Endothelial cell of umbilical vein (primary cell): ENCODE measurements around the gene CDCA5. TPM values are rescaled to one million over a fixed set of nuclear protein-coding genes. Genes with fewer than 3 reads are reported as not detected.

Experiments
- BruUV-seq: library from RNA; stranded (reverse); fragments of 400-500 nt; replicated peaks from 2 replicates; lab custom pipeline; 2021; lab: Mats Ljungman, UMichigan
- CTCF ChIA-PET: fragments of 300-600, 350-600 bp; sonication (Branson Sonifier 250); formaldehyde crosslinking; loops from one replicate; lab custom pipeline; 2021; ENCODE audit warnings: antibody characterized with exemption, inconsistent platforms; lab: Charles Lee
- POLR2A ChIA-PET: fragments of 300-600, 350-600 bp; sonication (Branson Sonifier 250); formaldehyde crosslinking; loops from one replicate; lab custom pipeline; 2021; ENCODE audit warnings: antibody characterized with exemption, inconsistent platforms; lab: Charles Lee
- DNase-seq: peaks from one replicate; pipeline ENCODE4 v3.0.0-alpha.2; 2011; ENCODE audit warnings: low read depth, low spot score
- FAIRE-seq: peaks from 2 replicates; lab custom pipeline; 2011; peaks lifted over from hg19 to GRCh38; lab: Jason Lieb, UNC
- H2AFZ ChIP-seq: 2 replicates; pipeline ENCODE4 v1.6.0; 2012; ENCODE audit warnings: low read depth, low read length, control low read depth, inconsistent platforms
- H3K27ac ChIP-seq: 2 replicates; pipeline ENCODE4 v1.5.1; 2011; ENCODE audit warnings: low read depth, mild to moderate bottlenecking, control low read depth, low read length, moderate library complexity; ENCODE audit not compliant: insufficient read depth
- H3K27me3 ChIP-seq, 2 experiments: 2 replicates each; pipeline versions ENCODE4 v1.6.0 to v1.6.1; 2011; ENCODE audit warnings: low read length in 2 of 2, mixed read lengths in 1 of 2; ENCODE audit not compliant: control insufficient read depth in 2 of 2, insufficient read depth in 2 of 2
- H3K36me3 ChIP-seq, 2 experiments: 2 replicates in 1 of 2; 3 replicates in 1 of 2; pipeline ENCODE4 v1.5.1; 2011; ENCODE audit warnings: low read length in 2 of 2, mild to moderate bottlenecking in 1 of 2, moderate library complexity in 1 of 2; ENCODE audit not compliant: control insufficient read depth in 2 of 2, insufficient read depth in 2 of 2; ENCODE audit errors: extremely low read depth in 1 of 2
- H3K4me1 ChIP-seq: 3 replicates; pipeline ENCODE4 v1.5.1; 2011; ENCODE audit warnings: mild to moderate bottlenecking, low read length; ENCODE audit not compliant: control insufficient read depth, insufficient read depth; ENCODE audit errors: extremely low read depth
- H3K4me2 ChIP-seq: 2 replicates; pipeline ENCODE4 v1.6.1; 2011; ENCODE audit warnings: low read length, control low read depth, mixed read lengths; ENCODE audit not compliant: insufficient read depth
- H3K4me3 ChIP-seq, 3 experiments: fragments of 200-600 bp in 1 of 3; sonication (generic), shearing (Covaris generic) in 1 of 3; replicated peaks in 1 of 3; 2 replicates each; pipeline ENCODE4 v1.5.1; 2011 to 2016; ENCODE audit warnings: control low read depth in 3 of 3, low read length in 3 of 3, mild to moderate bottlenecking in 2 of 3, inconsistent platforms in 1 of 3, low read depth in 1 of 3, moderate library complexity in 1 of 3; ENCODE audit not compliant: insufficient read depth in 1 of 3
- H3K79me2 ChIP-seq: 2 replicates; pipeline ENCODE4 v1.6.0; 2012; ENCODE audit warnings: low read length, inconsistent platforms; ENCODE audit not compliant: control insufficient read depth, insufficient read depth
- H3K9ac ChIP-seq: replicated peaks from 2 replicates; pipeline ENCODE3; 2011; ENCODE audit warnings: low read length, control low read depth; ENCODE audit not compliant: insufficient read depth; ENCODE audit errors: extremely low read depth
- H3K9me1 ChIP-seq: replicated peaks from 3 replicates; pipeline ENCODE4 v1.6.0; 2011; ENCODE audit warnings: mild to moderate bottlenecking, low read length; ENCODE audit not compliant: control insufficient read depth, insufficient read depth; ENCODE audit errors: extremely low read depth
- H3K9me3 ChIP-seq: replicated peaks from 2 replicates; pipeline ENCODE4 v1.5.1; 2012; ENCODE audit warnings: low read length, inconsistent platforms; ENCODE audit not compliant: control insufficient read depth, insufficient read depth
- H4K20me1 ChIP-seq: replicated peaks from 2 replicates; pipeline ENCODE3; 2011; ENCODE audit warnings: mild to moderate bottlenecking, low read length; ENCODE audit not compliant: control insufficient read depth, insufficient read depth; ENCODE audit errors: extremely low read depth
- EZH2 ChIP-seq: IDR thresholded peaks from 2 replicates; pipeline ENCODE4 v1.6.1; 2012; ENCODE audit warnings: borderline replicate concordance, low read depth, mild to moderate bottlenecking, moderate library complexity, low read length, inconsistent platforms; ENCODE audit not compliant: severe bottlenecking
- FOS ChIP-seq: IDR thresholded peaks from 2 replicates; pipeline ENCODE4 v1.6.1; 2011; ENCODE audit warnings: mild to moderate bottlenecking, low read length, moderate library complexity, borderline replicate concordance; ENCODE audit not compliant: insufficient read depth
- GATA2 ChIP-seq: IDR thresholded peaks from 2 replicates; pipeline ENCODE4 v1.7.0; 2011; ENCODE audit warnings: low read depth, mild to moderate bottlenecking, moderate library complexity, mixed read lengths, low read length; ENCODE audit not compliant: insufficient read length, insufficient read depth
- JUN ChIP-seq: IDR thresholded peaks from 2 replicates; pipeline ENCODE4 v1.6.1; 2011; ENCODE audit warnings: borderline replicate concordance, low read depth; ENCODE audit not compliant: insufficient read length, insufficient read depth
- MYC ChIP-seq: IDR thresholded peaks from one replicate; pipeline ENCODE4 v1.6.1; 2011; ENCODE audit warnings: mild to moderate bottlenecking, low read depth, low read length
- POLR2A ChIP-seq: IDR thresholded peaks from 2 replicates; pipeline ENCODE4 v1.6.1; 2012; ENCODE audit warnings: low read depth, mild to moderate bottlenecking, control low read depth, low read length
- POLR2AphosphoS5 ChIP-seq: IDR thresholded peaks from 2 replicates; pipeline ENCODE4 v1.6.1; 2012; ENCODE audit warnings: low read depth, mild to moderate bottlenecking, control low read depth, low read length, moderate library complexity; ENCODE audit not compliant: insufficient read depth
- dilution Hi-C: fragments of 300-500 bp; cut with MboI; formaldehyde crosslinking; loops from one replicate; pipeline ENCODE4 v1.15.0; 2019; ENCODE audit warnings: low sequenced_read_pairs; ENCODE audit not compliant: extremely low pct_ligation_motif_present
- intact Hi-C: fragments of 100-400 bp; cut with micrococcal nuclease; formaldehyde crosslinking; loops from one replicate; pipeline ENCODE4 v1.10.0; 2022
- polyA plus RNA-seq, 4 experiments: library from polyadenylated mRNA; depleted of rRNA in 3 of 4; stranded (reverse) in 3 of 4; unstranded in 1 of 4; fragments of >200 nt; gene quantifications; 2 replicates each; pipeline versions ENCODE4 v1.2.1 to v1.2.3, GENCODE V29; 2011 to 2012; ENCODE audit warnings: missing spikeins in 1 of 4
- total RNA-seq: library from RNA; stranded (reverse); gene quantifications from 2 replicates; pipeline ENCODE4 v1.2.3, GENCODE V29; 2021
- TF ChIP-seq, protein P1 (sequence below), 2 donors: IDR thresholded peaks; 1 replicate in 1 of 2; 2 replicates in 1 of 2; pipeline ENCODE4 v1.5.1; 2011; ENCODE audit warnings: low read length in 2 of 2, mild to moderate bottlenecking in 2 of 2, moderate library complexity in 2 of 2, control low read depth in 1 of 2, inconsistent platforms in 1 of 2, low read depth in 1 of 2; ENCODE audit not compliant: insufficient read depth in 1 of 2; ENCODE audit errors: extremely low read depth in 1 of 2
- TF ChIP-seq, protein P2 (sequence below): IDR thresholded peaks from 2 replicates; pipeline ENCODE4 v1.6.1; 2011; ENCODE audit not compliant: insufficient read depth, insufficient read length

CDCA5 gene
- total and polyA plus RNA-seq, 2 donors (not counting 3 experiments of a cell fraction or from before 2014, with no cell fraction given) = 16.4 to 35.7 TPM

DNA sequence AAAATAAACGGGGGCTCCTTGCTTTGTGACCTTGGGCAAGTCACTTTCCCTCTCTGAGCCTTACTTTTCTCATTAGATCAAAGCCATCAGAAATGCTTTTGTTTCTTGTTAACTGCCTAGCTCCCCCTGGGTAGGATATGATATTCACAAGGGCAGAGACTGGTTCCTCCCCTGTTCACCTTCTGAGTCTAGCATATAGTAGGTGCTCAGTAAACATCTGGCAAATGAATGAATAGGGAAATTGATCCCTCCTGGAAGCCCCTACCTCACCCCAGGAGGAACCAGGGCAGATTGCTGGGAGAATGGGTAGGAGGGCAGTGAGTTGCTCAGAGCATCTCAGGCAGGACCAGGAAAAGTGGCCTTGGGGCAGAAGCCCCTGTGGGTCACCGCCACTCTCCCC is 49.4 kb downstream of the CDCA5 start:
- Histone ChIP-seq H3K4me1 (no peaks in the 10 kb centered on the region), H3K4me2 (no peak overlapping the region), H2AFZ (no peak overlapping the region), H3K9me1 (no peaks in the 10 kb centered on the region), H3K36me3 (peaks cover 2 to 17% of the 10 kb centered on the region in 2 experiments), H3K9me3 (no peaks in the 10 kb centered on the region), H3K27me3 (no peaks in the 10 kb centered on the region), H3K27ac (no peak overlapping the region), H3K79me2 (no peaks in the 10 kb centered on the region), H3K4me3 (no peak overlapping the region), H3K9ac (no peak overlapping the region), H4K20me1 (no peaks in the 10 kb centered on the region)
- intact Hi-C loops (no loop called here), dilution Hi-C loops (no loop called here)
- no peak for FAIRE-seq
- POLR2A ChIA-PET = no interaction called here
- DNase-seq = no peak
- CTCF ChIA-PET = interaction anchor here (2.5 kb wide), 1 partner anchor 20 kb away, joined by 9 read pairs; the partner anchor contains the start of gene ARL2
- no TSS peak for BruUV-seq
- TF ChIP-seq, protein P1, sequence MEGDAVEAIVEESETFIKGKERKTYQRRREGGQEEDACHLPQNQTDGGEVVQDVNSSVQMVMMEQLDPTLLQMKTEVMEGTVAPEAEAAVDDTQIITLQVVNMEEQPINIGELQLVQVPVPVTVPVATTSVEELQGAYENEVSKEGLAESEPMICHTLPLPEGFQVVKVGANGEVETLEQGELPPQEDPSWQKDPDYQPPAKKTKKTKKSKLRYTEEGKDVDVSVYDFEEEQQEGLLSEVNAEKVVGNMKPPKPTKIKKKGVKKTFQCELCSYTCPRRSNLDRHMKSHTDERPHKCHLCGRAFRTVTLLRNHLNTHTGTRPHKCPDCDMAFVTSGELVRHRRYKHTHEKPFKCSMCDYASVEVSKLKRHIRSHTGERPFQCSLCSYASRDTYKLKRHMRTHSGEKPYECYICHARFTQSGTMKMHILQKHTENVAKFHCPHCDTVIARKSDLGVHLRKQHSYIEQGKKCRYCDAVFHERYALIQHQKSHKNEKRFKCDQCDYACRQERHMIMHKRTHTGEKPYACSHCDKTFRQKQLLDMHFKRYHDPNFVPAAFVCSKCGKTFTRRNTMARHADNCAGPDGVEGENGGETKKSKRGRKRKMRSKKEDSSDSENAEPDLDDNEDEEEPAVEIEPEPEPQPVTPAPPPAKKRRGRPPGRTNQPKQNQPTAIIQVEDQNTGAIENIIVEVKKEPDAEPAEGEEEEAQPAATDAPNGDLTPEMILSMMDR (IDR thresholded peaks at IDR 0.05; ENCODE audit: extremely low read depth in 1 of 2, insufficient read depth in 1 of 2, low read depth in 1 of 2, low read length in 2 of 2) = no peak
- TF ChIP-seq MYC (no peak), JUN (no peak), EZH2 (no peak), POLR2AphosphoS5 (no peak), POLR2A (no peak), FOS (no peak), GATA2 (no peak)
- TF ChIP-seq, protein P2, sequence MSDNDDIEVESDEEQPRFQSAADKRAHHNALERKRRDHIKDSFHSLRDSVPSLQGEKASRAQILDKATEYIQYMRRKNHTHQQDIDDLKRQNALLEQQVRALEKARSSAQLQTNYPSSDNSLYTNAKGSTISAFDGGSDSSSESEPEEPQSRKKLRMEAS = no peak
